Measurements from ENCODE around the gene MAP3K13. TPM values are rescaled to one million over a fixed set of nuclear protein-coding genes. Genes with fewer than 3 reads are reported as not detected.

MAP3K13 gene
- total RNA-seq, 1 donor from 2014 or later: 29.6 TPM

DNA sequence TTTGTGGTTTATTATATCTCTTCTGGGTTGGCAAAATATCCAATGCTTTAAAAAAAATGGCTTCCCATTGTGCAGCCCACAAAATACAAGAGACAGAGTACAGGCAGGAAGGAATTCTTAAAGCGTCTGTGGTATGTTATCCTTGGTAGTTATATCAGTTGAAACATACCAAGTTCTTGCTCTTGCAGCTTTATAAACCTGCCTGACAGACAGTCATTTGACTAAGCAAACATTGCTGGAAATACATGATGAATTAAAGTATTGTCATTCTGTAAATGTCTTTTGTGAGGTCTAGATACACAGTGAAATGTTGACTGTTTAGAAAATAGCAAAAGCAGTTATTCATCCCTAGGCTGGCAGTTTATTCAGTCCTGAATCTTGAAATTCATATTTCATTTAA is 44.8 kb upstream of the MAP3K13 start:
- Mint-ChIP-seq H3K4me3 (ENCODE audit: low read depth) (no peak overlapping the region), H3K9me3 (ENCODE audit: low read depth) (no peaks in the 10 kb centered on the region), H3K4me1 (ENCODE audit: low read depth) (peaks cover 15% of the 10 kb centered on the region), H3K27me3 (no peaks in the 10 kb centered on the region), H3K27ac (no peak overlapping the region), H3K36me3 (ENCODE audit: insufficient read depth) (no peaks in the 10 kb centered on the region)
- no peak for DNase-seq (ENCODE audit: low spot score, unreplicated experiment)
- TF ChIP-seq, protein P1, sequence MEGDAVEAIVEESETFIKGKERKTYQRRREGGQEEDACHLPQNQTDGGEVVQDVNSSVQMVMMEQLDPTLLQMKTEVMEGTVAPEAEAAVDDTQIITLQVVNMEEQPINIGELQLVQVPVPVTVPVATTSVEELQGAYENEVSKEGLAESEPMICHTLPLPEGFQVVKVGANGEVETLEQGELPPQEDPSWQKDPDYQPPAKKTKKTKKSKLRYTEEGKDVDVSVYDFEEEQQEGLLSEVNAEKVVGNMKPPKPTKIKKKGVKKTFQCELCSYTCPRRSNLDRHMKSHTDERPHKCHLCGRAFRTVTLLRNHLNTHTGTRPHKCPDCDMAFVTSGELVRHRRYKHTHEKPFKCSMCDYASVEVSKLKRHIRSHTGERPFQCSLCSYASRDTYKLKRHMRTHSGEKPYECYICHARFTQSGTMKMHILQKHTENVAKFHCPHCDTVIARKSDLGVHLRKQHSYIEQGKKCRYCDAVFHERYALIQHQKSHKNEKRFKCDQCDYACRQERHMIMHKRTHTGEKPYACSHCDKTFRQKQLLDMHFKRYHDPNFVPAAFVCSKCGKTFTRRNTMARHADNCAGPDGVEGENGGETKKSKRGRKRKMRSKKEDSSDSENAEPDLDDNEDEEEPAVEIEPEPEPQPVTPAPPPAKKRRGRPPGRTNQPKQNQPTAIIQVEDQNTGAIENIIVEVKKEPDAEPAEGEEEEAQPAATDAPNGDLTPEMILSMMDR (IDR thresholded peaks at IDR 0.05; ENCODE audit: unreplicated experiment): no peak

DNA sequence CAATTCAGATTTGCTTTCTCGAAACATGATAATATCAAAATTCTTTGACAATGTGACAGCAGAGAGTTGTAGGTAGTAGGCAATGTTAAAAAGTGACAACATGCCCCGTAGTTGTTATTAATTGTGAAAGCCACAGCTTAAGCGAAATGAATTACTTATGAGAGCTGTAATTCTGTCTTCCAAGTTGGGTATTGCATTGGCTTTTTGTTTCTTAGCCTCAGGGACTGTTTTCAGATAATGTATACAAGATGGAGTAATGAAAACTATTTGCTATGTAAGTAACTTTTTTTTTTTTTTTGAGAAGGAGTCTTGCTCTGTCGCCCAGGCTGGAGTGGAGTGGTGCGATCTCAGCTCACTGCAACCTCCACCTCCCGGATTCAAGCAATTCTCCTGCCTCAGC is 43.1 kb upstream of the MAP3K13 start:
- no peaks in the 10 kb centered on the region for H3K27me3 Mint-ChIP-seq
- peaks cover 18% of the 10 kb centered on the region for H3K4me1 Mint-ChIP-seq (ENCODE audit: low read depth)
- peaks cover 2% of the 10 kb centered on the region for H3K36me3 Mint-ChIP-seq (ENCODE audit: insufficient read depth)
- H3K27ac Mint-ChIP-seq: no peak overlapping the region
- no peak overlapping the region for H3K4me3 Mint-ChIP-seq (ENCODE audit: low read depth)
- TF ChIP-seq, protein P1 (IDR thresholded peaks at IDR 0.05; ENCODE audit: unreplicated experiment): no peak
- H3K9me3 Mint-ChIP-seq (ENCODE audit: low read depth): no peaks in the 10 kb centered on the region
- no peak for DNase-seq (ENCODE audit: low spot score, unreplicated experiment)

DNA sequence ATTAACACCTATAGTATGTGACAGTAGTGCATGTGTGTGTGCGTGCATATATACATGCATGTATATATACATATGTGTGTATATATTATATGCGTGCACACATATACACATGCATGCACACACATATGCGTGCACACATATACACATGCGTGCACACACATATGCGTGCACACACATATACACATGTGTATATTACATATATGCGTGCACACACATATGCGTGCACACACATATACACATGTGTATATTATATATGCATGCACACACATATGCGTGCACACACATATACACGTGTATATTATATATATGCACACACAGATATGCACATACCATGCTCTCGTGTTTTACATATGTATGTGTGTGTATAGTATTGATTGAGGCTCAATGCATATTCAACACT is 42.0 kb upstream of the MAP3K13 start:
- Mint-ChIP-seq H3K27me3 (peaks cover 3% of the 10 kb centered on the region), H3K27ac (no peak overlapping the region), H3K4me3 (ENCODE audit: low read depth) (no peak overlapping the region), H3K4me1 (ENCODE audit: low read depth) (peaks cover 21% of the 10 kb centered on the region), H3K9me3 (ENCODE audit: low read depth) (no peaks in the 10 kb centered on the region), H3K36me3 (ENCODE audit: insufficient read depth) (peaks cover 2% of the 10 kb centered on the region)
- no peak for DNase-seq (ENCODE audit: low spot score, unreplicated experiment)
- TF ChIP-seq, protein P1 (IDR thresholded peaks at IDR 0.05; ENCODE audit: unreplicated experiment): no peak

DNA sequence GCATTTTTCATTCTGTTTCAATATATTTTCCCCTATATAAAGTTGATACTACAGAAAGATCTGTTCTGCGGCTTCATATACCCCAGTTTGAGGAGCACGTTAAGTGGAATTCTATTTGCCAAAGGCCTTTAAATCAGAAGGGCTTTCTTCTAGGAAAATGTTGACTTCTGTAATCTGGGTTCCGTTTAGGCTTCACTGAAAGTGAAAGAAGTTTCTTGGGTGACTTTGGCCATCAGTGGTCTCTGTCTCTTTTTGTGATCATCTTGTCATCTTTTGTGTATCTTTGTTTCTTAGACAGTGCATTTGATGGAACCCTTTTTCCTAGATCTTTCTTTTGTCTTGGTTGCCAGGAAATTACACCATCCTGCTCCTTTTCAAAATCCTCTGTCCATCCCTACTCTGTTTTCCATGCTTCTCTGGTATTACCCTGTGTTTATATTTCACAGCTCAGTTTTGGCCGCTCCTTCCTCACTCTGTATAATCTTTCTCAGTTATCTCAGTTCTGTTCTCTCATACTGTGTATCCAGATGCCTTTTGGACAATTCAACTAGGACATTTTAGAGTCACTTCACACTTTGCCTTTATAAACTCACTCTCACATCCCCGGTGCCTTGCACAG is 40.7 kb upstream of the MAP3K13 start:
- TF ChIP-seq, protein P1 (IDR thresholded peaks at IDR 0.05; ENCODE audit: unreplicated experiment): no peak
- H3K4me1 Mint-ChIP-seq (ENCODE audit: low read depth): peaks cover 21% of the 10 kb centered on the region
- H3K4me3 Mint-ChIP-seq (ENCODE audit: low read depth): no peak overlapping the region
- H3K27me3 Mint-ChIP-seq: peaks cover 4% of the 10 kb centered on the region
- DNase-seq (ENCODE audit: low spot score, unreplicated experiment): no peak
- peaks cover 2% of the 10 kb centered on the region for H3K36me3 Mint-ChIP-seq (ENCODE audit: insufficient read depth)
- no peak overlapping the region for H3K27ac Mint-ChIP-seq
- H3K9me3 Mint-ChIP-seq (ENCODE audit: low read depth): no peaks in the 10 kb centered on the region

DNA sequence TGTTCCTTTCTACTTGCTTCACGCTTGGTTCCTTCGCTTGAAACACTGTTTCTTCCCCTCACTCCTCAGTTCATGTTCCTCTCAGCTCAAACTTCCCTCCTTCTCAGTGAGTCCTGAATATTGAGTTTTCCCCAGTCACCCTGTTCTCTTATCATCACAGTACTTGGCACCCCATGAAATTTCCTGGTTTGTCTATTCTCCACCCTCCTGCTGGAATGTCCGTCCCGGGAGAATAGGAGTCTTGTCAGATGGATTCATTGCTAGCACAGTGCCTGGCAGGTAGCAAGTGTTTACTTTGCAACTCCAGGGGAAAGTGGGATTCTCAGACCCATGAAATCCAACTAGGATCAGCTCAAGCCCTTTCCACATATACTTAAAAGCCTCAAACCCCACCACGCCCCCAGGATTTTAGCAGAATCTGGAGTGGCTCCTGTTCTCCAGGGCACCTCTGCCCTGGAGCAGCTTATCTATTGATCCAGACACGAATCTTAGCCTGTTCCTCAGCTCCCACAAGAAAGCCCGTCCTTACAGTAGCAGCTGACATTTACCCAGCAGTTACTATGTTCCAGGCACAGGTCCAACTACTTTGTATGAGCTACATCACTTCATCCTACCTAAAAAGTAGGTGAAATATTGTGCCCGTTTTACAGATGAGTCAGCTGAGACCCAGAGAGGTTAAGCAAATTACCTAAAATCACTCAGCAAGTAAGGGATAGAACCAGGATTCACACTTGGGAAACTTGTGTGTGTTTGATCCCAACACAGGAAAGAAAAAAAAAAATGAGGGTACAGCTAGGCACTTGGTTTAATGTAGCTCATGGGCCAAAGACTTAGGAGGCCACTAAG is 36.8 kb upstream of the MAP3K13 start:
- DNase-seq (ENCODE audit: low spot score, unreplicated experiment): no peak
- peaks cover 25% of the 10 kb centered on the region for H3K4me1 Mint-ChIP-seq (ENCODE audit: low read depth)
- H3K27me3 Mint-ChIP-seq: peaks cover 4% of the 10 kb centered on the region
- TF ChIP-seq, protein P1 (IDR thresholded peaks at IDR 0.05; ENCODE audit: unreplicated experiment): no peak
- peak overlapping the region; percentile 13 for H3K27ac Mint-ChIP-seq
- peaks cover 2% of the 10 kb centered on the region for H3K36me3 Mint-ChIP-seq (ENCODE audit: insufficient read depth)
- H3K4me3 Mint-ChIP-seq (ENCODE audit: low read depth): no peak overlapping the region
- H3K9me3 Mint-ChIP-seq (ENCODE audit: low read depth): no peaks in the 10 kb centered on the region

Data from progenitor cell of endocrine pancreas (in vitro differentiated cells).